GM18507 (cell line): ENCODE measurements around the gene EPB41L3.
"Not testable (repeated sequence)": the region's sequence is repeated elsewhere in the genome, so short reads cannot be mapped to it uniquely, and the experiment has no call there.

Experiments
- DNase-seq: peaks from one replicate; pipeline ENCODE4 v3.0.0; 2011; ENCODE audit warnings: low read depth; ENCODE audit not compliant: insufficient read length; ENCODE audit errors: extremely low spot score
- FAIRE-seq: peaks from 2 replicates; lab custom pipeline; 2011; peaks lifted over from hg19 to GRCh38; lab: Jason Lieb, UNC

EPB41L3 gene

GRCh38 chr18:5506174-5506573 is 37.6 kb downstream of the EPB41L3 start:
- no peak for FAIRE-seq

GRCh38 chr18:5503740-5504139 is 40.1 kb downstream of the EPB41L3 start:
- no peak for DNase-seq
- no peak for FAIRE-seq

More at GRCh38 chr18:5506174-5506573, 37.6 kb downstream of the EPB41L3 start:
- DNase-seq, result no peak

DNA sequence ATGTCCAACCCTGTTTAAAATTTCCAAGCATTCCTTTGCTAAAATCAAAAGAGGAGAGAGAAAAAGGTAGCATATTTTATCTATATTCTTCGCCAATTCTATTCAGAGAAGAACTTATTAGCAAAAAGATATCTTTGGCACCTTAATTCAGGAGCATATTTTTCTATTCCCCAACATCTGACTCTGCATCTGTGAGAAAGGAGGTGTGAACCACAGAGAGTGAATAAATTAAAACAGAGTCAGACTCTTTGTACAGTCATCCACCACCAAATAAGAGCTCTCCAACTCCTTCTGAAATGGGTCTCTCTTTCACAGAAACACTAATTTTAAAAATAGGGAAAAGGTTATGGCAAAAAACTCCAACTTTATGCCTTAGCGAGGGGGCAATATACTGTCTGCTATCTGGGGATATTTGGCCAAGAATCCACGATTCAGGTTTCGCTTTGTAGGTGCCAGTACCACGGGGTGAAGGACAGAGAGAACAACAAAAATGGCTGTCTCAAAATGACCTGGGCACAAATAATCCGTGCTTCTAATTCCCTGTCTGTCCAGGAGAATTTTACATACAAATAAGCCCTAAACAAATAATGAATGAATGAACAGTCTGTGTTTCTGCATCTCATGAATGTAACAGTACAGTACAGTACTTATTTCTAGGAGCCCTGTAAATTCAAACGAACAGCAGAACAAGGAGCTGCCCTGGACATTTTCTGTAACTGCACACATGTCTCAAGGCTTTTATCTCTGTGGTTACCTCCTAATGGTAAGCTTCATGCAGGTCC is 43.4 kb downstream of the EPB41L3 start:
- no peak for FAIRE-seq

DNA sequence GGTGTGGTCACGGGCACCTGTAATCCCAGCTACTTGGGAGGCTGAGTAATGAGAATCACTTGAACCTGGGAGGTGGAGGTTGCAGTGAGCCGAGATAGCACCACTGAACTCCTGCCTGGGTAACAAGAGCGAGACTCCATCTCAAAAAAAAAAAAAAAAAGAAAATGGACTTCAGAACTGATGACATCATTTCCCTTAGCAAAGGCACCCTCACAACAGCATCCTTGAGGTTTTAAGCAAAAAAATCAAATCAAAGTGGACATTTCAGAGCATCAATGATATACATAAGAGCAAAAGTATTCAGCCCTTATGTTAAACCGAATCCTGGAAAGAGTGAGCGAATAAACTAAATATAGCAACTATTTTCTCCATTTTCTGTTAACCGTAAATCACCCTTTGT is 45.3 kb downstream of the EPB41L3 start:
- DNase-seq, result no peak
- FAIRE-seq, result no peak

More for the DNA sequence above, 43.4 kb downstream of the EPB41L3 start:
- no peak for DNase-seq

DNA sequence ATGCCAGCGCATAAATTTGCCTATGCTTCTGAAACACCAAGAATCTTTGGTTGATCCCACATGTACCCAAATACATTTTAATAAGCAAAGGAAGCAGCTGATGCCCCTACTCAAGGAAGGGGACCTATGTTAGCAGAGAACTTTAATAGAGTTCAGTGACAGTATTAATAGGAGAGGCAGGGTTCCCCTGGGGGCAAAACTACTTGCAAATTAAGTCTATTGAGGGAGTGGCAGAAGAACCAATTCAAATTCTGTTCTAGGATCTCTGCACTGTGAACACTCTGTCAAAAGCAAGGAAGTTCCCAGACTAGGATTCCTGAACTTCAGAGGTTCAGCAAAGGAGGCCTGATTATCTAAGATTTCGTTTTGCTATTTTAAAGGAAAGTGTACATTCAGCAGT is 47.5 kb downstream of the EPB41L3 start:
- DNase-seq, result no peak
- FAIRE-seq, result no peak

GRCh38 chr18:5490753-5491480 is 52.9 kb downstream of the EPB41L3 start:
- DNase-seq (no peak), FAIRE-seq (no peak)

- DNase-seq, result no peak
- FAIRE-seq, result no peak
Measured at GRCh38 chr18:5488844-5489243, 55.0 kb downstream of the EPB41L3 start.

GRCh38 chr18:5488044-5488443 is 55.8 kb downstream of the EPB41L3 start:
- FAIRE-seq, DNase-seq: not testable (repeated sequence)

- no peak for FAIRE-seq
- DNase-seq, result no peak
Measured at GRCh38 chr18:5484526-5484925, 59.3 kb downstream of the EPB41L3 start.

DNA sequence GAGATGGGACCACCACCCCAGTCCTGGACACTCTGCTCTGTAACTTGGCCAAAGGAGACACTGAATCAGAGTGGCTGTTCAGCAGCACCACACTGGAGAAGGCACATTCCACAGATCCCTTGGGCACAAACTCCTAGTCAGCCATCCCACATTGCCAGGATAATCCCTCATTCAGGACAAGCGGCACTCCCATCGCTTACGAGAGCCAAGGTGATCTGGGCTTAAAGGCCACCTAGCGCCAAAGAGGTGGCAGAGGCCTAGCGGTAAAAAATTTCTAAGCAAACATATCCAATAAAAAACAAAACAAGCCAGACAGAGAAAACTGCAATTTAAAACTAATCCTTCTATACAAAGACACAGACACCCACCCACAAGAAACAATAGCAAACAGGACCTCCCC is 62.2 kb downstream of the EPB41L3 start:
- FAIRE-seq (no peak), DNase-seq (no peak)

DNA sequence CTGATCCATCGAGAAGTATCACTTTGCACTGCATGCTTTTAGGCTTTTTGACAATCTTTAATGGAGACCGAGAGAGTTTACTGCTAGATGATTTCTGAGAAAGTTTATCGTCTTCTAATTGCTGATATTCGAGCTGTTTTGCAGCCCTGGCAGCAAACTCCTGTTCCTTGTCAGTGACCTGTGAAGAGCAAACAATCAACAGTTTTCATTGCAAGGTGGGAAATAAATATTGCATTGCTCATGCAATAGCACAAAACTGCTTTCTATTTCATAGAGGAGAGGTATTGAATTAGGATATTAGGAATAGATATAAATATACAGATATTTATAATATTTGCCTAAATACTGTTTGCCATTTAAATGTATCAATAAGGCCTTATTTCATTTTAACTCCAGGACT is 65.5 kb downstream of the EPB41L3 start:
- FAIRE-seq (no peak), DNase-seq (no peak)

GRCh38 chr18:5476961-5477800 is 66.6 kb downstream of the EPB41L3 start:
- no peak for DNase-seq
- FAIRE-seq, result no peak

- FAIRE-seq (no peak), DNase-seq (no peak)
Measured at GRCh38 chr18:5475267-5475666, 68.5 kb downstream of the EPB41L3 start.

- FAIRE-seq (no peak), DNase-seq (no peak)
Measured at GRCh38 chr18:5469340-5469739, 74.5 kb downstream of the EPB41L3 start.

- DNase-seq (no peak), FAIRE-seq (no peak)
Measured at GRCh38 chr18:5468394-5468793, 75.4 kb downstream of the EPB41L3 start.

DNA sequence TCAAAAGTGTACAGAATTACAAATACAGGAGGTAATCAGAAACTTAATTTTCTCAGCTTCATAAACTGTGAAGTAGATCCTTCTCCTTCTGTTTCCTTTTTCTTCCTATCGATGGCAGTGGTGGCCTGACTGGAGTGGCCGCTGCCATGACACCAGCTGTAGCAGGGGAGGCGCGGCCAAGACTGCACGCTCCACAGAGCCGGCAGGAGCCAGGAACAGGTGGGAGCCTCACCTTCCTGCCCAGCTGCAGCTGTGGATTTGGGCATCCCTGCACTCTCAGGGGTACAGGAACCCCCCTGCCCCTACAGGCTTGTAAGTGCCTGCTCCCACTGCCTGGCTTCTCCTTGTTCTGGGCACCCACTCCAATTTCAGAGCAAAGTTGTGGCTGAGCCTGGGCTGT is 76.1 kb downstream of the EPB41L3 start:
- DNase-seq (no peak), FAIRE-seq (no peak)

DNA sequence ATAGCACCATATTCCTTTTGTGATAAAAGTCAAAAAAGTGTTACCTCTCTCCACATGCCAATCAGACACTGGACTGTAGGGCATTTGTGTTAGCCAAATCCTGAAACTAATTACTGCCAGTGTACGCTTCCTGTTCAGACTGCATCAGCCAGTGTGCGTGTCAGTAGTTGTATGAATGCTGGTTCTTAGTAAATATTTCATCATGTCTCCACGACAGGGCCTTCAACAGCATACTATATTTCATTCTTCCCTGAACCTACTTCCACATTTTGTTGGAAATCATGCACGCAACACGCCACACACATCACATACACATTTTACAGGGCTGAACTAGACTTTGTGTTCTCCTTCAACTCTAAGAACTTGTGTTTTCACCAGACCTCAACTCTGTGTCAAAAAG is 77.5 kb downstream of the EPB41L3 start:
- FAIRE-seq, result no peak
- DNase-seq, result no peak

GRCh38 chr18:5464251-5464650 is 79.5 kb downstream of the EPB41L3 start:
- FAIRE-seq, result no peak
- DNase-seq, result no peak

DNA sequence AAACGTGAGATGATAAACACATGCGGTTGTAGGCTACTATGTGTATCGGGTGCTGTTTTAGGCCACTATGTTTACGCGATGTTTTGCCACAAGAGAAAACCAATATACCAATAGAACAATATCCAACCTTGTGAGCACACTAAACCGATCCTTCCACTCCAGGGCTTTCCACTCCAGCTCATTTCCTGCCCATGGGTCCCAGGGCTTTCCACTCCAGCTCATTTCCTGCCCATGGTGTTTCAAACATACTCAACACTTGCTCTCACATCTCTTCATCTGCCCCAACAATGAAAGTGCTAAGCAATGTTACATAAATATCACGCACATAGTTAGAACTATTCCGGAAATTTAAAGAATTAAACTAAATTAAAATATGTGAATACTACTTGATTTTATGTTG is 80.0 kb downstream of the EPB41L3 start:
- FAIRE-seq (no peak), DNase-seq (no peak)

GRCh38 chr18:5463390-5463789 is 80.4 kb downstream of the EPB41L3 start:
- DNase-seq (no peak), FAIRE-seq (no peak)
